ENCODE data around the gene SRPX2. TPM values are rescaled to one million over a fixed set of nuclear protein-coding genes. Genes with fewer than 3 reads are reported as not detected.

SRPX2 gene
- total and polyA plus RNA-seq, 9 of the 15 experiments (the other 6 are each of a cell fraction or from before 2014, with no cell fraction given), result 0.13 to 0.20 TPM; not detected in 7

DNA sequence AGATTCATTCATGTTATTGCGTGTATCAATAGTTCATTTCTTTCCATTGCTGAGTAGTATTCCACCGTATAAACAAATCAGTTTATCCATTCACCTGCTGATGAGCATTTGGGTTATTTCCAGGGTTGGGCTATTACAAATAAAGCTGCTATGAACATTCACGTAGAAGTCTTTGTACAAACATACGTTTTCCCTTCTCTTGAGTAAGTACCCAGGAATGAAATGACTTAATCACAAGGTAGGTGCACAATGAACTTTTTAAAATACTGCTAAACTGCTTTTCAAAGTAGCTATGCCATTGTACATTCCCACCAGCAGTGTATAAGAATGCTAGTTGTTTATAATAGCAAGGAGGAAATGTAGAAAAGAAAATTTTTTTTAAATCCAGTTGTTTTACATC, 52.0 kb downstream of the SRPX2 start (continued):
- TF ChIP-seq, protein P1, sequence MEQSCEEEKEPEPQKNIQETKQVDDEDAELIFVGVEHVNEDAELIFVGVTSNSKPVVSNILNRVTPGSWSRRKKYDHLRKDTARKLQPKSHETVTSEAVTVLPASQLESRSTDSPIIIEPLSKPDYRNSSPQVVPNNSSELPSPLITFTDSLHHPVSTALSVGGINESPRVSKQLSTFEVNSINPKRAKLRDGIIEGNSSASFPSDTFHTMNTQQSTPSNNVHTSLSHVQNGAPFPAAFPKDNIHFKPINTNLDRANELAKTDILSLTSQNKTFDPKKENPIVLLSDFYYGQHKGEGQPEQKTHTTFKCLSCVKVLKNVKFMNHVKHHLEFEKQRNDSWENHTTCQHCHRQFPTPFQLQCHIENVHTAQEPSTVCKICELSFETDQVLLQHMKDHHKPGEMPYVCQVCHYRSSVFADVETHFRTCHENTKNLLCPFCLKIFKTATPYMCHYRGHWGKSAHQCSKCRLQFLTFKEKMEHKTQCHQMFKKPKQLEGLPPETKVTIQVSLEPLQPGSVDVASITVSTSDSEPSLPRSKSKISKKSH (CRISPR knock-in tag; IDR thresholded peaks at IDR 0.05), result no peak
- TF ChIP-seq ZNF133 (CRISPR knock-in tag; IDR thresholded peaks at IDR 0.05), result no peak

DNA sequence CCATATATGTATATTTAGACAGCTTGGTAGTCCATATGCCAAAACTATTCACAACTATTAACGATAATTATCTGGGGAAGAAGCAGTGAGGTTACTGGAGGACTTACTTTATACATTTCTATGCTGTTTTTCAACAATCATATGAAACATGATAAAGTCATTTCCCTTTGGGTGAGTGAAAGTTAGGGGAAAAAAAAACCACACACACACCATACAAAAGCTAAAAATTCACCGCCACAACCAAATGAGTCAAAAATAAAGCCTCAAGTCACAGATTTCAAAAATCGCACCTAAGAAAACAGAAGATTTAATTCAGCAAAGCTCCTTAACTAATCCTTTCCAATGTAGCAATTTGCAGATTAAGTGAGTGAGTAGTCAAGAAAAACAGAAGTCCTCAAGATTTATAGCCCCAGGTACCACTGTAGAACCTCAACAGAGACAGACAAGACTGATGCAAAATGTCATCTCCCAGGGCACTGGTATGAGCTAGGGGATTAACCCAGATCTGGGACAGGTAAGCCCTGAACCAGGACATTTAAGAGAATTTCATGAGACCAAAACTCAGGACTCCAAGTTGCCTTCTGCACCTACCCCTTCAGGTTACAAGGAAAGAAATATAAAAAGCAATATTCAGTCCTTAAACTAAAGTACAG, 52.8 kb downstream of the SRPX2 start:
- Histone ChIP-seq H3K4me1 (replicated peaks in 1 of 2; ENCODE audit: control insufficient read depth in 2 of 2, insufficient read depth in 2 of 2, low read length in 2 of 2) (no peaks in the 10 kb centered on the region), H4K20me1 (replicated peaks; ENCODE audit: control insufficient read depth, insufficient read depth, low read length) (no peaks in the 10 kb centered on the region), H3K27ac (ENCODE audit: extremely low read depth, low read depth, low read length) (no peak overlapping the region), H3K36me3 (ENCODE audit: control insufficient read depth, insufficient read depth, low read length) (no peaks in the 10 kb centered on the region), H3K79me2 (ENCODE audit: control insufficient read depth, insufficient read depth, low read length) (no peaks in the 10 kb centered on the region), H3K9ac (ENCODE audit: insufficient read depth in 1 of 2, low read depth in 2 of 2, low read length in 2 of 2) (no peak overlapping the region), H3K4me3 (no peak overlapping the region), H3K9me3 (replicated peaks; ENCODE audit: control insufficient read depth, insufficient read depth, low read depth, low read length) (no peaks in the 10 kb centered on the region), H3K4me2 (ENCODE audit: insufficient read depth, low read length) (no peak overlapping the region), H3K27me3 (ENCODE audit: control insufficient read depth in 2 of 2, insufficient read depth in 2 of 2, low read length in 2 of 2) (no peaks in the 10 kb centered on the region), H3K9me1 (ENCODE audit: control insufficient read depth, insufficient read depth, low read length) (no peaks in the 10 kb centered on the region), H2AFZ (ENCODE audit: low read depth, low read length) (no peak overlapping the region)
- FAIRE-seq (no peak), ATAC-seq (no peak), DNase-seq (ENCODE audit: extremely low read depth in 1 of 4, low spot score in 3 of 4) (no peak)
- intact Hi-C loops (cut with micrococcal nuclease) (no loop called here), in situ Hi-C loops (cut with MboI) (loop anchor here (25.0 kb wide), 1 partner anchor 490 kb away; no protein-coding TSS in a partner anchor)
- no TSS peak for BruUV-seq (replicated peaks)
- ChIA-PET CTCF (ENCODE audit: low intra/inter-chr PET ratio) (no interaction called here), POLR2A (interaction anchor here (0.6 kb wide), 2 partner anchors 127 to 1878 kb away, joined by 3 to 4 read pairs; no protein-coding TSS in a partner anchor)
- 0% methylated on average over 2 of the region's 3 CpGs for WGBS (ENCODE audit: insufficient coverage, low coverage, missing lambda C conversion rate)
- TF ChIP-seq MCM2 (IDR thresholded peaks at IDR 0.05; ENCODE audit: low read depth) (no peak), CXXC5 (CRISPR knock-in tag; IDR thresholded peaks at IDR 0.05) (no peak), TAF7 (tag; IDR thresholded peaks at IDR 0.05) (no peak), COPS2 (conservative IDR thresholded peaks at IDR 0.05) (no peak), NCOA6 (IDR thresholded peaks at IDR 0.05) (no peak), POU5F1 (IDR thresholded peaks at IDR 0.05; ENCODE audit: borderline replicate concordance, low read depth, low read length, partially characterized antibody) (no peak), ZNF354B (CRISPR knock-in tag; IDR thresholded peaks at IDR 0.05) (no peak), CBX3 (IDR thresholded peaks at IDR 0.05; ENCODE audit: borderline replicate concordance in 1 of 2, low read length in 2 of 2) (no peak), ZNF408 (CRISPR knock-in tag; IDR thresholded peaks at IDR 0.05; ENCODE audit: low read depth) (no peak), POLR2AphosphoS2 (IDR thresholded peaks at IDR 0.05; ENCODE audit: low read length) (no peak), KDM5B (IDR thresholded peaks at IDR 0.05; ENCODE audit: insufficient replicate concordance, low read depth, low read length) (no peak), RAD51 (IDR thresholded peaks at IDR 0.05; ENCODE audit: borderline replicate concordance, low read depth) (no peak), MAFF (IDR thresholded peaks at IDR 0.05; ENCODE audit: low read length) (no peak), PHB2 (IDR thresholded peaks at IDR 0.05; ENCODE audit: low read depth) (no peak)
- TF ChIP-seq, protein P2, sequence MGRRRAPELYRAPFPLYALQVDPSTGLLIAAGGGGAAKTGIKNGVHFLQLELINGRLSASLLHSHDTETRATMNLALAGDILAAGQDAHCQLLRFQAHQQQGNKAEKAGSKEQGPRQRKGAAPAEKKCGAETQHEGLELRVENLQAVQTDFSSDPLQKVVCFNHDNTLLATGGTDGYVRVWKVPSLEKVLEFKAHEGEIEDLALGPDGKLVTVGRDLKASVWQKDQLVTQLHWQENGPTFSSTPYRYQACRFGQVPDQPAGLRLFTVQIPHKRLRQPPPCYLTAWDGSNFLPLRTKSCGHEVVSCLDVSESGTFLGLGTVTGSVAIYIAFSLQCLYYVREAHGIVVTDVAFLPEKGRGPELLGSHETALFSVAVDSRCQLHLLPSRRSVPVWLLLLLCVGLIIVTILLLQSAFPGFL (CRISPR knock-in tag; IDR thresholded peaks at IDR 0.05), result no peak
- TF ChIP-seq, protein P3, sequence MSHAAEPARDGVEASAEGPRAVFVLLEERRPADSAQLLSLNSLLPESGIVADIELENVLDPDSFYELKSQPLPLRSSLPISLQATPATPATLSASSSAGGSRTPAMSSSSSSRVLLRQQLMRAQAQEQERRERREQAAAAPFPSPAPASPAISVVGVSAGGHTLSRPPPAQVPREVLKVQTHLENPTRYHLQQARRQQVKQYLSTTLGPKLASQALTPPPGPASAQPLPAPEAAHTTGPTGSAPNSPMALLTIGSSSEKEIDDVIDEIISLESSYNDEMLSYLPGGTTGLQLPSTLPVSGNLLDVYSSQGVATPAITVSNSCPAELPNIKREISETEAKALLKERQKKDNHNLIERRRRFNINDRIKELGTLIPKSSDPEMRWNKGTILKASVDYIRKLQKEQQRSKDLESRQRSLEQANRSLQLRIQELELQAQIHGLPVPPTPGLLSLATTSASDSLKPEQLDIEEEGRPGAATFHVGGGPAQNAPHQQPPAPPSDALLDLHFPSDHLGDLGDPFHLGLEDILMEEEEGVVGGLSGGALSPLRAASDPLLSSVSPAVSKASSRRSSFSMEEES (CRISPR knock-in tag; IDR thresholded peaks at IDR 0.05), result no peak
